DOHH2 (cell line): ENCODE measurements around the gene EIF4E2.

ENCODE experiments used
- H3F3A ChIP-seq: fragments of 200-600 bp; sonication (generic), shearing (Covaris generic); 2 replicates; pipeline ENCODE4 v1.6.0; 2016; ENCODE audit warnings: antibody characterized with exemption, mild to moderate bottlenecking; ENCODE audit not compliant: control insufficient read depth, insufficient read depth
- H3K27ac ChIP-seq: fragments of 200-600 bp; sonication (generic); 2 replicates; pipeline ENCODE4 v1.5.1; 2014; ENCODE audit warnings: low read depth, mild to moderate bottlenecking, low read length, moderate library complexity
- H3K27me3 ChIP-seq: fragments of 200-600 bp; sonication (generic); 2 replicates; pipeline ENCODE4 v1.6.1; 2014; ENCODE audit warnings: mild to moderate bottlenecking, low read length, mixed read lengths; ENCODE audit not compliant: control insufficient read depth
- H3K36me3 ChIP-seq: fragments of 200-600 bp; sonication (generic); 2 replicates; pipeline ENCODE4 v1.6.1; 2014; ENCODE audit warnings: mild to moderate bottlenecking, low read length, moderate library complexity, mixed read lengths; ENCODE audit not compliant: control insufficient read depth
- H3K4me1 ChIP-seq: fragments of 200-600 bp; sonication (generic); 2 replicates; pipeline ENCODE4 v1.6.1; 2014; ENCODE audit warnings: mild to moderate bottlenecking, low read length, mixed read lengths; ENCODE audit not compliant: control insufficient read depth
- H3K4me2 ChIP-seq: fragments of 200-600 bp; sonication (generic); 2 replicates; pipeline ENCODE4 v1.6.0; 2014; ENCODE audit warnings: mild to moderate bottlenecking, low read length, moderate library complexity
- H3K4me3 ChIP-seq: fragments of 200-600 bp; sonication (generic); 2 replicates; pipeline ENCODE4 v1.5.1; 2014; ENCODE audit warnings: mild to moderate bottlenecking, low read length, mixed read lengths
- H3K79me2 ChIP-seq: fragments of 200-600 bp; sonication (generic); 2 replicates; pipeline ENCODE4 v1.6.1; 2014; ENCODE audit warnings: mild to moderate bottlenecking, low read length, mixed read lengths; ENCODE audit not compliant: control insufficient read depth
- H3K9me2 ChIP-seq: fragments of 200-600 bp; sonication (generic); replicated peaks from 2 replicates; pipeline ENCODE4 v1.6.1; 2014; ENCODE audit warnings: mild to moderate bottlenecking, low read length, mixed read lengths; ENCODE audit not compliant: control insufficient read depth
- H3K9me3 ChIP-seq: fragments of 200-600 bp; sonication (generic); 2 replicates; pipeline ENCODE4 v1.6.1; 2014; ENCODE audit warnings: antibody characterized with exemption, low read length, mixed read lengths; ENCODE audit not compliant: control insufficient read depth, insufficient read depth
- H4K20me1 ChIP-seq: fragments of 200-600 bp; sonication (generic); 2 replicates; pipeline ENCODE4 v1.6.0; 2014; ENCODE audit warnings: low read depth, mild to moderate bottlenecking, antibody characterized with exemption, low read length, moderate library complexity; ENCODE audit not compliant: control insufficient read depth, insufficient read depth
- CTCF ChIP-seq: fragments of 200-600 bp; sonication (generic); IDR thresholded peaks from one replicate; pipeline ENCODE4 v1.5.1; 2014; ENCODE audit warnings: antibody characterized with exemption, mild to moderate bottlenecking, low read depth, low read length; ENCODE audit not compliant: poor library complexity, severe bottlenecking
- EZH2phosphoT487 ChIP-seq: fragments of 200-600 bp; sonication (generic); IDR thresholded peaks from 2 replicates; pipeline ENCODE4 v1.6.1; 2017; ENCODE audit warnings: borderline replicate concordance, mild to moderate bottlenecking, antibody characterized with exemption, low read length, moderate library complexity, mixed read lengths

EIF4E2 gene

DNA sequence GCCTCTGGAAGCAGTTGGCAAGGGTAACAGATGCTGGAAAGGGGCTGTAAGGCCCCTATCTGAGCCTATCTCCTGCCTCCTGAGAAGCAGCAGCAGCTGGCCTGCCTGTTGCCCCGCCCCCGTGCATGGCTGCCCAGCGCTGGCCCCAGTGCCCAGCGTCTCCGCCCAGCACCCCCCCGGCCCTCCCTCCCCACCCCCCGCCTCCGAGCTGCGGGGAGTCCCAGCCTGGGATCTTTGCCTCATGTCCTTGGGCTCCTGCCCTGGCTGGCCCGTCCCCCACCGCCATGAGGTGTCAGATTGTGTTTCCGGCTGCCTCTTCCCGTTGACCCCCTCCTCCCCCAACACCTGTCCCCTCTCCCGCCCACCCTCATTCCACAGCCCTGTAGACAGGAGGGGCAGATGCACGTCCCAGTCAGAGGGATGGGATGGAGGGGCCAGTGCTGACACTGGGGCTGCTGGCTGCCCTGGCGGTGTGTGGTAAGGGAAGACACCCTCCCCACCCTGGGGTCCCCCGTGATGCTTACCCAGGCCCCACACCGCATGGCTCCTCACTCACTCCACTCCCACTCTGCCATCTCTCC is 24.6 kb upstream of the EIF4E2 start, which contains the start of gene CHRND:
TSS of gene CHRND (plus strand) at position 370 of the 581 bp plus-strand sequence. CDS start at position 426, 56 bp downstream.
- peaks cover 24% of the 10 kb centered on the region for H3K27me3 ChIP-seq

GRCh38 chr2:232526372-232526941 is 24.0 kb upstream of the EIF4E2 start:
- Histone ChIP-seq H3K27me3 (peaks cover 24% of the 10 kb centered on the region), H3K4me3 (no peak overlapping the region), H3F3A (0 out of 2 replicates have a peak, but pooled peaks cover 2% of the 10 kb centered on the region), H3K9me2 (no peaks in the 10 kb centered on the region), H3K4me1 (peaks cover 54% of the 10 kb centered on the region), H3K36me3 (no peaks in the 10 kb centered on the region), H4K20me1 (no peaks in the 10 kb centered on the region), H3K9me3 (no peaks in the 10 kb centered on the region), H3K79me2 (no peaks in the 10 kb centered on the region), H3K4me2 (no peak overlapping the region), H3K27ac (no peak overlapping the region)
- TF ChIP-seq CTCF (no peak), EZH2phosphoT487 (no peak)

More for the DNA sequence above, 24.6 kb upstream of the EIF4E2 start, which contains the start of gene CHRND:
- no peaks in the 10 kb centered on the region for H3K79me2 ChIP-seq
- no peak for TF ChIP-seq EZH2phosphoT487
- H3K9me2 ChIP-seq, result no peaks in the 10 kb centered on the region
- H3K9me3 ChIP-seq, result no peaks in the 10 kb centered on the region
- no peak within 1 kb of the TSS for H3K27ac ChIP-seq
- H4K20me1 ChIP-seq, result no peaks in the 10 kb centered on the region
- H3F3A ChIP-seq, result 0 out of 2 replicates have a peak, but pooled peaks cover 2% of the 10 kb centered on the region
- H3K4me3 ChIP-seq, result no peak within 1 kb of the TSS
- H3K4me1 ChIP-seq, result peaks cover 48% of the 10 kb centered on the region
- no peaks in the 10 kb centered on the region for H3K36me3 ChIP-seq
- no peak within 1 kb of the TSS for H3K4me2 ChIP-seq

DNA sequence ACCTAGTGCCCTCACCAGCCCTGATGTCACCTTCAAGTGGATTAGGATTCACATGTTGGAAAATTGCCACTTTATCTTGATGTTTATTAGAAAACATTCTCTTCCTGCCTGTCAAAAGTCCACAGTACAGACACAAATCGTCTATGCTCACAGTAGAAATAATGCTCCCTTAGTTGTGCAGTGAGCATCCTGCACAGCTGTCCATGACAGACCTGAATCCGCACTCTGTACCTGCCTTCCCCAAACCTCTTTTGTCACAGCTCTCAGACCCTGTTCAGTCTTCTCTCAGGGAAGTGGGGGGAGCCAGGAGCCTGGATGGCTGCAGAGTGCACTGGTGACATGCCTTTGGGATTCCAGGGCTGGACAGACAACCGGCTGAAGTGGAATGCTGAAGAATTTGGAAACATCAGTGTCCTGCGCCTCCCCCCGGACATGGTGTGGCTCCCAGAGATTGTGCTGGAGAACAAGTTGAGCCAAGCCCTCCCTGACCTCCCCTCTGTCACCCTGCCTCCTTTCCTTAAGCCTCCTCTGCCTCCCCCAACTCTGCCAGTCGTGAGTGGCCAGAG is 22.5 kb upstream of the EIF4E2 start:
- H3K4me3 ChIP-seq, result no peak overlapping the region
- H3K4me1 ChIP-seq, result peaks cover 64% of the 10 kb centered on the region
- peaks cover 18% of the 10 kb centered on the region for H3K27me3 ChIP-seq
- no peak overlapping the region for H3K27ac ChIP-seq
- H3K36me3 ChIP-seq, result no peaks in the 10 kb centered on the region
- no peak for TF ChIP-seq CTCF
- no peak for TF ChIP-seq EZH2phosphoT487
- peaks cover 9% of the 10 kb centered on the region; the same call in 1 of the 2 replicates for H3F3A ChIP-seq
- no peaks in the 10 kb centered on the region for H3K9me3 ChIP-seq
- no peaks in the 10 kb centered on the region for H3K9me2 ChIP-seq
- no peaks in the 10 kb centered on the region for H3K79me2 ChIP-seq
- no peaks in the 10 kb centered on the region for H4K20me1 ChIP-seq
- H3K4me2 ChIP-seq, result no peak overlapping the region

GRCh38 chr2:232528746-232529460 is 21.6 kb upstream of the EIF4E2 start:
- Histone ChIP-seq H3K9me2 (no peaks in the 10 kb centered on the region), H4K20me1 (no peaks in the 10 kb centered on the region), H3K4me2 (no peak overlapping the region; the same call in 1 of the 2 replicates), H3K27ac (no peak overlapping the region), H3K27me3 (peaks cover 8% of the 10 kb centered on the region), H3K79me2 (no peaks in the 10 kb centered on the region), H3K9me3 (no peaks in the 10 kb centered on the region), H3K4me1 (peaks cover 64% of the 10 kb centered on the region), H3K36me3 (no peaks in the 10 kb centered on the region), H3F3A (peaks cover 9% of the 10 kb centered on the region; the same call in 1 of the 2 replicates), H3K4me3 (no peak overlapping the region)
- TF ChIP-seq EZH2phosphoT487 (no peak), CTCF (no peak)
